NCI-H1694 (cell line): Measurements from ENCODE around the gene LCE1B.

Source experiments
- DNase-seq: peaks from one replicate; lab custom pipeline; 2025; lab: John Stamatoyannopoulos, UW

The LCE1B gene

GRCh38 chr1:152861374-152861773 lies 49.6 kb downstream of the LCE1B start:
- DNase-seq, result no peak
